Stimulated activated CD8-positive, alpha-beta memory T cell treated with anti-CD3 and anti-CD28 coated beads, Interleukin-7, amount 100 ng/mL, for 48 hours (primary cell): ENCODE results near the gene VAC14.
"Not testable (repeated sequence)": the region's sequence is repeated elsewhere in the genome, so short reads cannot be mapped to it uniquely, and the experiment has no call there.

Source experiments
- DNase-seq, 2 donors: peaks; one replicate each; pipeline ENCODE4 v3.0.0-alpha.2; 2020; ENCODE audit warnings: low read depth in 1 of 2; ENCODE audit errors: extremely low read depth in 1 of 2

The VAC14 gene

DNA sequence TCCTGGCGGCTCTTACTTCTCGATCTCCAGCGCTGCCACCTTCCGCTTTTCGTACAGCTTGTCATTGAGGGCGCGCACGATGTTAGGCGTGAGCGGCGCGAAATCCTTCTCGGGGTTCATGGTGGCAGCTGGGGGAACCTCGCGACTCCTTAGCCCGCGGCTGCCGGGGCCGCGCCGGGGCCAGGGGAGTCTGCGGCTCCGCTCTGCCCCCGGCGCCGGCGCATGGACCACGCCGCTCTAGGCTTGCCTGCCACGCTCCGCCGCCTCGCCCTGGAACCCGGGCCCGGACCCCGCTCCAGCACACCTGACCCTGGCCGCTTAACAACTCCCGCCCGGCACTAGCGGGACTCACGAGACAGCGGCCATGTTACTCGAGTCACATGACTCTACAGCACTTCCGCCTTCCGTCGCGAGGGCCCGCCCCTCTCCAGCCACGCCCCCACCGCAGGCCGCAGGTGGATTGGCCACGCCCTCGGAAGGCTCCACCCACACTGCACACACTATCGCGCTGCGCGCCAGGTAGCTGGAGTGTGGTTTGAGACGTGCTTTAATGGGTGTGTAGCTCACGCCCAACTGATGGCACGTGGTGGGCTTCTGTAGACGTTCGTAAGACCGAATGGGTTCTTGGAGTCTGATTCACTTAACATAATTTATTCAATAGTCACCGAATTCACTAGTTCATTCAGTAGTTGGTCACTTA, at the start of gene VAC14:
Gene VAC14 (minus strand): TSS at position 378 of the 700 bp plus-strand sequence. CDS start 258 bp downstream, at position 120.
- peak; percentile 79 to 92 for DNase-seq

DNA sequence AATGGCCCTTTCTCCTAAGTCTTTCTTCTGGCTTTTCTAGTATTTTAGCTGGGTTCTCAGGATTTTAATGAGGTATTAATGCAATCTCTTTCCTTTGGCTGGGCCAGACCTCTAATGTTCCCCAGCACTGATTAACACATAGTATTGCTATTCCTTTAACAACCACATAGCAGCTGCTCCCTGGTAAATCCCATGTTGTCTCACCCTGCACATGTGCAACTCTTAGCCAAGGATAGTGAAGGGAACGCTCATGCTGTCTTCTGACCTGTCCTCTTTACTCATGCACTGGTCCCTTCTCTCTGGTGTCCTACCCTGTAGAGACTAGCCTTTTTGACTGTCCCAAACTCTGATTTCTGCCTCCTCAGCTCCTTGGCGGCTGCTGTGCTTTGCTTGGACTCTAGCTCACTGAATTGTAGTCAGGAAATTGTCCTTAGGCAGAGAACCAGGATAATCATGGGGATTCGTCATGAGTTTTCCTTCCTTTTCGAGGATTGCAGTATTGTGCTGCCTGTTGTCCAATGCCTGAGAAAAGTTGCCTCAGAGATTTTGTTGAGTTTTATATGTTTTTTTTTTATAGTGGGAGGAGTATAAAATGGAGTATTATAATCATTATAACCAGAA, 22.6 kb upstream of the VAC14 start:
- DNase-seq: not testable (repeated sequence)

GRCh38 chr16:70822734-70823133, 21.8 kb upstream of the VAC14 start:
- not testable (repeated sequence) for DNase-seq

GRCh38 chr16:70818088-70818487, 17.1 kb upstream of the VAC14 start:
- DNase-seq: not testable (repeated sequence)

- DNase-seq: no peak
These were observed 8.6 kb upstream of the VAC14 start for GRCh38 chr16:70809392-70810060.

DNA sequence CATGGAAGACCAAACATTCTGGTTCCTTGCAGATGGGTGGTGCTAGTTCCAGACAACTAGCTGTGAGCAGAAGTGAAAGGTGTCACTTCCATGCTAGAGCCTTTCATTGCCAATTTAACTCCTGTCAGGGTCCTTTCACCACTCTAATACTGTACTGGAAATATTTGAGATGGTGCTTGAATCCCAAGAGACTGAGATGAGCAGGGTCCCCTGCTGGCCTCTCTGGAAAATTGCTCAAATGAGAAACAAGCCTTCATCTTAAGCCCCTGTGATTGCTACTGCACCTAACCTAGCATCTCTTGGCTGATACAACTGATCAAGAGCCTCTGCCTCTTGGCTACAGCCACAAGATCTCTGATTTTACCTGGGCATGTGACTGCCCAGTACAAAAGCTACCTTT, 7.4 kb upstream of the VAC14 start:
- DNase-seq: no peak

DNA sequence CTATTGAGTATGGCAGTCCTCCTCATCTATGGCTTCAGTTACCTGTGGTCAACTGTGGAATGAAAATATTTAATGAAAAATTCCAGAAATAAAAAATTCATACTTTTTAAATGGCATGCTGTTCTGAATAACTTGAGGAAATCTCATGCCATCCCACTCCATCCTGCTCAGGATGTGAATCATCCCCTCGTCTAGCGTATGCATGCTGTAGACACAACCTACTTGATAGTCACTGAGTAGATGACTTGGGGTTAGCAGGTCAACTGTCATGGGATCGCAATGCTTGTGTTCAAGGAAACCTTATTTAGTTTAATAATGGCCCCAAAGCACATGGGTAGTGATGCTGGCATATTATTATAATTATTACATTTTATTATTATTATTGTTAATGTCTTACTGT, 4.8 kb upstream of the VAC14 start:
- no peak for DNase-seq

DNA sequence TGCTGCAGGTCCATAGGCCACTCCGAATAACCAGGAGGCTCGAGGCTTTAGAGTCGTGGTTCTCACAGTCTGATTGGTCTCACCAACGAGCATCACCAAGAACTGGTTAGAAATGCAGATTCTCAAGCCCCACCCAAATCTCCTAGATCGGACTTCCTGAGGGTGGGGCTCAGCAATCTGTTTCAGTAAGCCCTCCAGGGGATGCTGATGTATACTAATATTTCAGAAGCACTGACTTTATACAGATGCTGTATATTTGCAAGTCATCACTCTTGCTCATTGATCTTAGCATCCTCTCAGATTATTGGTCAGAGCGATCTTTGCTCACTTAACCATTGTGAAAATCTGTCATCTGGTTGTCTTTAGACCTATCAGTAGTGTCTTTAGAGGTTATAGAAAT, 4.4 kb upstream of the VAC14 start:
- no peak for DNase-seq

GRCh38 chr16:70804734-70805169, 3.8 kb upstream of the VAC14 start:
- DNase-seq: no peak

GRCh38 chr16:70804153-70804733, 3.3 kb upstream of the VAC14 start:
- DNase-seq: no peak

DNA sequence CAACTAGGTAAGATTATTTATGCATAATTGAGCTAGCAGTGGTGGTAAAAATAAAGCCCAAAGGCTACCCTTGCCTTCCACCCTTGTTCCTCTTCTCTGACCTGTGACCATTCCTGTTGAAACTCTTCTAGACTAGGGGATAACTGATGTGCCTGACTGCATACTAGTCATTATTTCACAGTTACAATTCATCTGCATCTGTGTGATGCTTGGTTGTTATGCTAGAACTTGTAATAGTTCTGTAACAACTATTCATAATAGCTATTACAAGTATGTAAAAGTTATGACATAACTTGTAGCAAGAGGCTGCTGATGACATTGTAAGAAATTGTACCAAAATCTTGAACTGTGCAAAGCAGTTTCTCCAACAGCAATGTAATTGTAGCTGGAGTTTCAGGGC, 2.4 kb upstream of the VAC14 start:
- no peak for DNase-seq

DNA sequence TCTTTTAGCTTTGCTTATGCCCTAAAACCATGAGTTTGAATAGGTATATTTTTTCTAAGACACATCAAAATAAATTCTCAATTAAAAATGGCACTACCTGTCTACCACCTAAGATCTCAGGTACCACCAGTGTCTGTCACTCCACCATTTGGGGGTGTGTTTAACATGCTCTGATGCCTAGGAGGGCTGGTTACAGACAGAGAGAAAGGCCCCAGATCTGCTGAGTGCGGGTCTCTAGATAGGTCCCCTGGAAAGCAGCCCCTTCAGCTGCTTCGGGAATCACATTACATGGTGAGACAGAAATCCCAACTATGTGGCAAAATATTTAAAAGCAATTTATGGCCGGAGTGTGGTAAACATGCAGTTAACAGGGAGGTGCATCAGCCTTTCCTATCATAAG, 653 bp upstream of the VAC14 start:
- DNase-seq: no peak

DNA sequence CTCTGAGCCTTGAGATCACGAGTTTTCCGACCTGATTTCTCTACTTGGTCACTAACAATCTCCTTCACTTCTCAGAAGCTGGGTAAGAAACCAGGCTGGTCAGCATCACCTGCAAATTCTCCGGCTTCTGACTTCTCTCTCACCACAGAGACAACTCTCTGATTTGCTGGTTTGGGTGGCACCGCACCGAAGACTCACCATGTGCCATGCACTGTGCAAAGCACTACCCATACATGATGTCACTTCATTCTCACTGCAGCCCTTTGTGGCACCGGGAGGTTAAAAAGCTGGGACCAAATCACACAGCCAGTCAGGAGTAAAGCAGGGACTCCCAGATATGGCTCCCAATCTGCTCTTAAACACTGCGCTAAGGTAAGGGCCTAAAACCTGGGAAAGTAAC, 647 bp downstream of the VAC14 start:
- DNase-seq: no peak

DNA sequence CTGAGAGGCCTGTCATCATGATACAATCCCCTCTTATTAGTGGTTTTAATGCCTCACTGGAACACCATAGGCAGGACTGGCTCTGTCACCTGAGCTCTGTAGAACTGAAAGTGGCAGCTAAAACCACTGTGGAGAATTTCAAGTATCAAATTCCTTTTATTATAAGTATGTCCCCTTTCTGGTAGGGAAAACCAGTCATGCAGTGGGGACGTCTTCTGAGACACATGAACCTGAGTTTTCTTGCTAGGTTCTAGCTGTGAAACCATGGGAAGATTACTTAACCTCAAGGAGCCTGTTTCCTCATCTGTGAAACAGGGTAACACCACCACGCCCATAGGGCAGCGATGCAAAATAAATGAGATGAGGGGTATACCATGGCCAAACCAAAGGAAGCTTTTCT, 4.7 kb downstream of the VAC14 start:
- DNase-seq: no peak

DNA sequence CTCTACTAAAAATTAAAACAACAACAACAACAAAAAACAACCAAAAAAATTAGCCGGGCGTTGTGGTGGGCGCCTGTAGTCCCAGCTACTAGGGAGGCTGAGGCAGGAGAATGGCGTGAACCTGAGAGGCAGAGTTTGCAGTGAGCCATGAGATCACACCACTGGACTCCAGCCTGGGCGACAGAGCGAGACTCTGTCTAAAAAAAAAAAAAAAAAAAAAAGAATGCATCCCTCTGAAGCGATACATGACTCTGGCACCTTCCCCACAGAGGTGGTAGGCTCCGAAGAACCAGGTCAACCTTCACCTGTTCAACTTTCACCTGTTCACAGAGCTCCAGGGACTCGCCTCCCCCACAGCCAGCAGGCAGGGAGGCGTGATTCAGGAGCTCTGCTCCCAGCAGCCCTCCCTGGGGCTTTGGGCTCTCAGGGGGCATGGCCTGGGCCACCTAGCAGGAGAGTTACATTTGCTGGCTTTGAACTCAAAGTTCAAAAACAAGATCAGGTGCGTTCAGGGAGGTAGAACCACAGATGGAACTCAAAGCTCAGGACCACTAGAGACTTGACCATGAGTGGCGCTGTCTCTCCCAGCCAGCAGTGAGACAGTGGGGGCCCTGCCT, 5.6 kb downstream of the VAC14 start:
- no peak for DNase-seq

- no peak for DNase-seq
These were observed 7.0 kb downstream of the VAC14 start for GRCh38 chr16:70793851-70794502.

DNA sequence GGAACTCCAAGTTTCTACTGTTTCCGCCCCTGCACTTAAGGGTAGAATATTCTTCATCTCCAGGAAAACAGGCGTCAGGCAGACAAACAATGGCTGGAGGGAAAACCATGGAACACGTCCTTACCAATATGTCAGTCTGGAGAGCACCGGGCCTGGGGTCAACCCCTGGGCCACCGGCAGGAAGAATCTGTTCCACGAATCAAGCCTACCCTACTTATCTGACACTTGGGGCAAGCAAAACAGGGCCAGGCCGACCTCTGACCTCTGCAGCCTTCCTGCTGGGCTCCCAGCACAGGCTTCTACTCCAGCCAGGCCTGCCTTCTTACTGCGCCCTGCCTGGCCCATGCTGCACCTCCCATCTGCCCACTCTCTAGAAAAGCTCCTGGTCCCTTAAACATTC, 10.1 kb downstream of the VAC14 start:
- DNase-seq: no peak

DNA sequence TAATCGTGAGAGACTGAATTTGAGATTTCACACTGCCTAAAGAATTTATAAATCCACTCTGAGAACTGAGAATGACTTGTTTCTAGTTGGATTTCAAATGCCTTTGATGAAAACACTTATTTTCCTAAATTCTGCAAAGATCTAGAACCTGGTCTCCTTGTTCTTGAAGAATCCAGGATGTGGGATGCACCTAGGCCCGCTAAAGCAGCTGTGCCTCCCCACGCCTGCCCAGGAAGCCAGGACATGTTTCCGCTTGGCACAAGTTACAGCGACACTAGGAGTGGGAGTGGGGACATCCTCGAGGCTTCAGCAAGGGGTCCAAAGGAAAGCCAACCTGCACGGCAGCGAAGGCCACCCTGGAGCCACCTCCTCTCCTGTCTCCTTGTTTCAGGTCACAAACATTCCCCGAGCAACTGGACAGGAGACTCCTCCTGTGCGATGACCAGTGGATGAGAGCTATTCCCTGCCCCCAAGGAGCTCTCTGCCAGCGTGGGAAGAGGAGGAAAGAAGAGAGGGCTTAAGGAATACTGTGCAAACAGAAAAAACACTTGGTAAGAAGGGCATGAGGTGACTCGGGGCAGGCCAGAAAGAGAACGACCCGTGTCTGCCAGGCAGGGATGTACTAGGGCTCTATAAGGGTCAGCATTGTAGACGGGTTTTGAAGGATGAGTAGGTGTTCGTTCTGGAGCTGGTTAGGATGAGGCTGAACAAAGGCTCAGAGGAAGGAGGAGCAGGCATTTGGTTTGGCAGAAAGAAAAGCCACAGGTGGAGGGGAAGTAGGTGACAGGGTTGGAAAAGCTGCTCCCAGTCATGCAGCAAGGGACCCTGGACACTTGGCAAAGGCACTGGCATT, 11.1 kb downstream of the VAC14 start:
- no peak for DNase-seq

DNA sequence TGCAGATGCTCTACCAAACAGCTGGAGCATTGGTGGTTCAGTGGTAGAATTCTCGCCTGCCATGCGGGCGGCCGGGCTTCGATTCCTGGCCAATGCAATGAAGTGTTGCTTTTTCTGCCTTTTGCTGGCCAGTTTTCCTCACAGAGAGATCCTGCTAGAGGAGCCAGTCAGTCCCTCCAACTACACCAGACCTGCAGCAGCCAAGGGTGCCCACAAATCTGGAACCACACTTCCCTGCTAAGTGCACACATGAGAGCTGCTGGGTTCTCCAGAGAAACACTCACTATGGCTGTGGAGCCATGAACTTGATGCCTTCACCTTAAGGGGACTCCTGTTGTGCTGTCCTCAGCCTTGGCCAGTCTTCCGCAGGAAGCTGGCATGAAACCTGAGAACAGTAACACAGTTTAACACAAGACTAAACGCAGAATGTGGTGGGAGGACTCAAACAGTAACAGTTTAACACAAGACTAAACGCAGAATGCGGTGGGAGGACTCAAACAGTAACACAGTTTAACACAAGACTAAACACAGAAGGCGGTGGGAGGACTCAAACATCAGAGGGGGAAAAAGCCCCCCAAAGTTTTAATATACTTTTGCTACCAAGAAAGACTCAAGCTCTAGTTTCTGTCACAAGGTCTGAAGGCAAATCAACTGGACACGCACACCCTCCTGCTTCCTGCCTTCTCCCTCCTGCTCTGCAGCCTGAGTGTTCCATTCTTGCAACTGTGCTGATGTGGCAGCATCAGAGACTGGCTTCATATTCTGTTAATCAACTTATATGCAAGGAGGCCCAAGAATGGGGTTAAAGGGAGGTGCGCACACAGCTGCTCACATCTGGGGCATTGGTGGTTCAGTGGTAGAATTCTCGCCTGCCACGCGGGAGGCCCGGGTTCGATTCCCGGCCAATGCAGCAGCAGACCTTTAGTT, 12.0 kb downstream of the VAC14 start:
- no peak for DNase-seq
